GM19328 (cell line): ENCODE data around the gene SMAD6.

ENCODE experiments used
- ATAC-seq: cut with Tn5 transposase; IDR thresholded peaks from one replicate; pipeline ENCODE4 v1.9.1; 2021; ENCODE audit warnings: mild to moderate bottlenecking, moderate library complexity; ENCODE audit not compliant: unreplicated experiment

The SMAD6 gene

GRCh38 chr15:66719471-66719870 is 17.4 kb downstream of the SMAD6 start:
- ATAC-seq = no peak

GRCh38 chr15:66720206-66721010 is 18.4 kb downstream of the SMAD6 start:
- ATAC-seq = no peak

- no peak for ATAC-seq
Observed at GRCh38 chr15:66721020-66721419, 19.0 kb downstream of the SMAD6 start.

GRCh38 chr15:66721501-66721937 is 19.5 kb downstream of the SMAD6 start:
- ATAC-seq = no peak

GRCh38 chr15:66721954-66722353 is 19.9 kb downstream of the SMAD6 start:
- ATAC-seq = no peak

- no peak for ATAC-seq
Observed at GRCh38 chr15:66722757-66723540, 20.9 kb downstream of the SMAD6 start.

- ATAC-seq = no peak
Observed at GRCh38 chr15:66723826-66724731, 22.0 kb downstream of the SMAD6 start.

GRCh38 chr15:66724732-66725463 is 22.9 kb downstream of the SMAD6 start:
- no peak for ATAC-seq

- no peak for ATAC-seq
Observed at GRCh38 chr15:66725464-66725785, 23.4 kb downstream of the SMAD6 start.

GRCh38 chr15:66726386-66726785 is 24.4 kb downstream of the SMAD6 start:
- no peak for ATAC-seq

- ATAC-seq = no peak
Observed at GRCh38 chr15:66729331-66729951, 27.4 kb downstream of the SMAD6 start.

GRCh38 chr15:66730168-66731021 is 28.4 kb downstream of the SMAD6 start:
- ATAC-seq = no peak

- no peak for ATAC-seq
Observed at GRCh38 chr15:66733976-66734375, 31.9 kb downstream of the SMAD6 start.

- no peak for ATAC-seq
Observed at GRCh38 chr15:66734961-66735908, 33.2 kb downstream of the SMAD6 start.

GRCh38 chr15:66735909-66736305 is 33.9 kb downstream of the SMAD6 start:
- no peak for ATAC-seq

GRCh38 chr15:66737243-66738010 is 35.4 kb downstream of the SMAD6 start:
- no peak for ATAC-seq

- ATAC-seq = no peak
Observed at GRCh38 chr15:66738116-66738515, 36.1 kb downstream of the SMAD6 start.
